Caco-2 (cell line): ENCODE data around the gene WDPCP. TPM values are rescaled to one million over a fixed set of nuclear protein-coding genes. Genes with fewer than 3 reads are reported as not detected.

Source experiments
- BruUV-seq: library from RNA; stranded (reverse); fragments of 400-500 nt; replicated peaks from 2 replicates; lab custom pipeline; 2021; lab: Mats Ljungman, UMichigan
- CTCF ChIA-PET: fragments of 300-600 bp; sonication (Branson Sonifier 250); formaldehyde crosslinking; loops from one replicate; lab custom pipeline; 2022; ENCODE audit warnings: antibody characterized with exemption; lab: Charles Lee
- POLR2A ChIA-PET: fragments of 300-600 bp; sonication (Branson Sonifier 250); formaldehyde crosslinking; loops from one replicate; lab custom pipeline; 2022; ENCODE audit warnings: antibody characterized with exemption; lab: Charles Lee
- DNase-seq, 2 experiments: peaks; one replicate each; pipeline versions ENCODE4 v3.0.0 to v3.0.0-alpha.2; 2020 to 2022
- H3K27me3 ChIP-seq: replicated peaks from 2 replicates; pipeline ENCODE4 v1.6.0; 2011; ENCODE audit warnings: low read length; ENCODE audit not compliant: control insufficient read depth, insufficient read depth
- H3K36me3 ChIP-seq: 2 replicates; pipeline ENCODE4 v1.5.1; 2011; ENCODE audit warnings: low read length; ENCODE audit not compliant: control insufficient read depth, insufficient read depth
- H3K4me1 ChIP-seq: fragments of 250-450 bp; sonication (Bioruptor Pico); 2 replicates; pipeline ENCODE4 v1.5.1; 2020; ENCODE audit warnings: mild to moderate bottlenecking
- H3K4me3 ChIP-seq: 2 replicates; pipeline ENCODE4 v1.5.1; 2011; ENCODE audit warnings: low read depth, mild to moderate bottlenecking, control low read depth, low read length
- H3K9me3 ChIP-seq: fragments of 250-450 bp; sonication (Bioruptor Pico); 2 replicates; pipeline ENCODE4 v1.5.1; 2020; ENCODE audit warnings: mild to moderate bottlenecking, moderate library complexity
- H3K27ac Mint-ChIP-seq: one replicate; pipeline ENCODE4 v1.8.0; 2022; ENCODE audit warnings: mixed read lengths; ENCODE audit not compliant: unreplicated experiment
- H3K27me3 Mint-ChIP-seq: one replicate; pipeline ENCODE4 v1.8.0; 2022; ENCODE audit warnings: mixed read lengths; ENCODE audit not compliant: insufficient read depth, unreplicated experiment
- H3K36me3 Mint-ChIP-seq: one replicate; pipeline ENCODE4 v1.8.0; 2022; ENCODE audit warnings: mild to moderate bottlenecking, mixed read lengths; ENCODE audit not compliant: insufficient read depth, unreplicated experiment
- H3K4me1 Mint-ChIP-seq: one replicate; pipeline ENCODE4 v1.8.0; 2022; ENCODE audit warnings: low read depth, mixed read lengths; ENCODE audit not compliant: unreplicated experiment
- H3K4me3 Mint-ChIP-seq: one replicate; pipeline ENCODE4 v1.8.0; 2022; ENCODE audit warnings: mild to moderate bottlenecking, moderate library complexity, mixed read lengths; ENCODE audit not compliant: unreplicated experiment
- H3K9me3 Mint-ChIP-seq: one replicate; pipeline ENCODE4 v1.8.0; 2022; ENCODE audit warnings: mixed read lengths; ENCODE audit not compliant: unreplicated experiment
- intact Hi-C: fragments of 100-400 bp; cut with micrococcal nuclease; formaldehyde crosslinking; loops from one replicate; pipeline ENCODE4 v1.10.0; 2022; ENCODE audit not compliant: unreplicated experiment
- total RNA-seq: library from RNA; stranded (reverse); gene quantifications from 2 replicates; pipeline ENCODE4 v1.2.3, GENCODE V29; 2022
- TF ChIP-seq, protein P1 (sequence below), 2 experiments: fragments of 200-600 bp in 1 of 2; IDR thresholded peaks; 1 replicate in 1 of 2; 2 replicates in 1 of 2; pipeline versions ENCODE4 v1.5.1 to v1.8.0; 2011 to 2022; ENCODE audit warnings: antibody characterized with exemption in 1 of 2, control low read depth in 1 of 2, inconsistent platforms in 1 of 2, low read depth in 1 of 2, low read length in 1 of 2, mild to moderate bottlenecking in 1 of 2, moderate library complexity in 1 of 2; ENCODE audit not compliant: insufficient read depth in 1 of 2, severe bottlenecking in 1 of 2, unreplicated experiment in 1 of 2

WDPCP gene
- total RNA-seq, 1 experiment from 2014 or later: 16.2 TPM

GRCh38 chr2:63614983-63615945 is 27.0 kb upstream of the WDPCP start:
- intact Hi-C loops: loop anchor here (1.0 to 5.0 kb wide), 5 partner anchors 27 to 247 kb away; partner anchors contain the start of genes MDH1, UGP2 and WDPCP

GRCh38 chr2:63614448-63614968 is 26.2 kb upstream of the WDPCP start:
- DNase-seq: peak; percentile 67 to 83
- ChIA-PET POLR2A (interaction anchor here (1.0 to 1.8 kb wide), 2 partner anchors 26 to 227 kb away, joined by 8 to 11 read pairs; partner anchors contain the start of genes MDH1, UGP2 and WDPCP), CTCF (no interaction called here)
- Mint-ChIP-seq H3K27me3 (no peaks in the 10 kb centered on the region), H3K36me3 (peaks cover 25% of the 10 kb centered on the region), H3K4me1 (peaks cover 44% of the 10 kb centered on the region), H3K27ac (peak overlapping the region; percentile 95), H3K4me3 (peak overlapping the region; percentile 67), H3K9me3 (peaks cover 19% of the 10 kb centered on the region)
- Histone ChIP-seq H3K4me3 (peak overlapping the region; percentile 35), H3K36me3 (no peaks in the 10 kb centered on the region), H3K9me3 (no peaks in the 10 kb centered on the region), H3K4me1 (peaks cover 43% of the 10 kb centered on the region), H3K27me3 (no peaks in the 10 kb centered on the region)
- intact Hi-C loops: loop anchor here (1.0 to 5.0 kb wide), 3 partner anchors 26 to 228 kb away; partner anchors contain the start of genes MDH1, UGP2 and WDPCP
- TF ChIP-seq, protein P1, sequence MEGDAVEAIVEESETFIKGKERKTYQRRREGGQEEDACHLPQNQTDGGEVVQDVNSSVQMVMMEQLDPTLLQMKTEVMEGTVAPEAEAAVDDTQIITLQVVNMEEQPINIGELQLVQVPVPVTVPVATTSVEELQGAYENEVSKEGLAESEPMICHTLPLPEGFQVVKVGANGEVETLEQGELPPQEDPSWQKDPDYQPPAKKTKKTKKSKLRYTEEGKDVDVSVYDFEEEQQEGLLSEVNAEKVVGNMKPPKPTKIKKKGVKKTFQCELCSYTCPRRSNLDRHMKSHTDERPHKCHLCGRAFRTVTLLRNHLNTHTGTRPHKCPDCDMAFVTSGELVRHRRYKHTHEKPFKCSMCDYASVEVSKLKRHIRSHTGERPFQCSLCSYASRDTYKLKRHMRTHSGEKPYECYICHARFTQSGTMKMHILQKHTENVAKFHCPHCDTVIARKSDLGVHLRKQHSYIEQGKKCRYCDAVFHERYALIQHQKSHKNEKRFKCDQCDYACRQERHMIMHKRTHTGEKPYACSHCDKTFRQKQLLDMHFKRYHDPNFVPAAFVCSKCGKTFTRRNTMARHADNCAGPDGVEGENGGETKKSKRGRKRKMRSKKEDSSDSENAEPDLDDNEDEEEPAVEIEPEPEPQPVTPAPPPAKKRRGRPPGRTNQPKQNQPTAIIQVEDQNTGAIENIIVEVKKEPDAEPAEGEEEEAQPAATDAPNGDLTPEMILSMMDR (IDR thresholded peaks at IDR 0.05; ENCODE audit: insufficient read depth in 1 of 2, low read depth in 1 of 2, low read length in 1 of 2, severe bottlenecking in 1 of 2, unreplicated experiment in 1 of 2): no peak
- BruUV-seq: TSS peak; percentile 75

More at GRCh38 chr2:63614983-63615945, 27.0 kb upstream of the WDPCP start:
- H3K27ac Mint-ChIP-seq: peak overlapping the region; percentile 95
- no peaks in the 10 kb centered on the region for H3K27me3 Mint-ChIP-seq
- H3K4me1 Mint-ChIP-seq: peaks cover 44% of the 10 kb centered on the region
- peak; percentile 78 to 87 for DNase-seq
- Histone ChIP-seq H3K9me3 (no peaks in the 10 kb centered on the region), H3K4me3 (peak overlapping the region; percentile 35), H3K4me1 (peaks cover 43% of the 10 kb centered on the region), H3K36me3 (no peaks in the 10 kb centered on the region), H3K27me3 (no peaks in the 10 kb centered on the region)
- H3K4me3 Mint-ChIP-seq: peak overlapping the region; percentile 67
- CTCF ChIA-PET: no interaction called here
- TF ChIP-seq, protein P1 (IDR thresholded peaks at IDR 0.05; ENCODE audit: insufficient read depth in 1 of 2, low read depth in 1 of 2, low read length in 1 of 2, severe bottlenecking in 1 of 2, unreplicated experiment in 1 of 2): no peak
- TSS peak; percentile 72 for BruUV-seq
- H3K9me3 Mint-ChIP-seq: peaks cover 22% of the 10 kb centered on the region
- peaks cover 27% of the 10 kb centered on the region for H3K36me3 Mint-ChIP-seq
- POLR2A ChIA-PET: interaction anchor here (1.0 to 1.8 kb wide), 2 partner anchors 27 to 227 kb away, joined by 8 to 11 read pairs; partner anchors contain the start of genes MDH1, UGP2 and WDPCP

- Mint-ChIP-seq H3K4me1 (peaks cover 44% of the 10 kb centered on the region), H3K9me3 (peaks cover 10% of the 10 kb centered on the region), H3K4me3 (peak overlapping the region; percentile 67), H3K36me3 (peaks cover 16% of the 10 kb centered on the region), H3K27ac (peak overlapping the region; percentile 95), H3K27me3 (no peaks in the 10 kb centered on the region)
- no peaks in the 10 kb centered on the region for H3K27me3 ChIP-seq
- intact Hi-C loops: loop anchor here (5.0 kb wide), 2 partner anchors 124 to 229 kb away; partner anchors contain the start of gene UGP2
- H3K9me3 ChIP-seq: no peaks in the 10 kb centered on the region
- DNase-seq: no peak
- BruUV-seq: no TSS peak
- H3K4me3 ChIP-seq: no peak overlapping the region
- CTCF ChIA-PET: no interaction called here
- H3K36me3 ChIP-seq: no peaks in the 10 kb centered on the region
- POLR2A ChIA-PET: no interaction called here
- peaks cover 43% of the 10 kb centered on the region for H3K4me1 ChIP-seq
- TF ChIP-seq, protein P1 (IDR thresholded peaks at IDR 0.05; ENCODE audit: insufficient read depth in 1 of 2, low read depth in 1 of 2, low read length in 1 of 2, severe bottlenecking in 1 of 2, unreplicated experiment in 1 of 2): no peak
These were observed 25.2 kb upstream of the WDPCP start for GRCh38 chr2:63613391-63613901.
